Fibroblast of peridontal ligament (primary cell): ENCODE data around the gene DLGAP1.
"Not testable (repeated sequence)": the region's sequence is repeated elsewhere in the genome, so short reads cannot be mapped to it uniquely, and the experiment has no call there.

Source experiments
- DNase-seq: peaks from one replicate; pipeline ENCODE4 v3.0.0-alpha.2; 2010; ENCODE audit errors: extremely low read depth

The DLGAP1 gene

GRCh38 chr18:3498698-3499471 lies 956.2 kb downstream of the DLGAP1 start:
- DNase-seq: peak; percentile 36

DNA sequence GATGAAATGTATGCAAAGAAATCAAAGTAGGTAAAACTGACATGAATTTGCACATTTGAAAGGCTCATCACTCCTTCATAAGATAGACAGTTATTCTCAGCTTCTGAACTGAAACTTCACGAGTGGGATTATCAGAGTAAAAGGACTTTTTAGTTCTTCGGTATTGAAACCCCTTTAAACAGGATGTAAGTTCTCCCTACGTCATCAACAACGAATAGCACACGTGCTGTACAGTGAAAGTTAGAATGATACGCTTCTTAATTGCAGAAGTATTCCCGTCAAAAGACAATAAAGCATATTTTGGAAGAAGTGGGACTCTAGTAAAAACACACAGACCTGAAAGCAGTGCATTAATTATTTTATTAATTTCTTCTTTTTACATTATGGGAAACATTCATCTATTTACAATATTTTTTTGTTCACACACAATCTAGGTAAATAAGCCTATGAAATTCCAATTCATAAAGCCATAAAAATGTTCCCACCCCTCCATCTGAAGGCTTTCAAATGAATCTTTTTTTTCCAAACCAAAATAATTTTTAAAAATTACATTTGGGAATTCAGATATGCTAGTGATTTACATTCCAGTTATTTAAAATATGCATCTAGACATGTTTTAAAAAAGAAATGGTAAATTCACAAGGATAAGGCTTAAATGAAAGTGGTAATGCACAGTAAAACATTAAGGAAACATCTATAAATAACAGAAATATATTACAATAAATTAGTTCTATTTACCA lies 959.2 kb downstream of the DLGAP1 start:
- DNase-seq: peak; percentile 30

DNA sequence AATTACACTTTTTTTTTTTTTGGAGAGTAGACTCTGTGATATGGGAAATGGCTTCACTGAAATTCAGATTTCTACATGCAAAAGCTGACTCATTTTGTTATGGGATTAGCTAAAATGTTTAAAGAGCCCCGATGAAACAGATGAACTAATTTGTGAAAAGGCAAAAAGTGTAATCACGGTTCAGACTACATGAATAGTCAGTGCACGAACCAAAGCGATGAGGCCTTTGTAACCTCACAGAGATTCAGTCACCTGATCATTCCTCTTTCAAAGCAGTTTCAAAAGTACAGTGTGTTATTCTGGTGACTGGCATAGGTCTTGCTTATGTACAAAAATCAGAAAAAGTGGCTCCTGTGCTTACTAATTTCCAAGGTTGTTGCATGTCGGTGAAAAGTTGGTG lies 960.5 kb downstream of the DLGAP1 start:
- no peak for DNase-seq

GRCh38 chr18:3494245-3494526 lies 960.9 kb downstream of the DLGAP1 start:
- no peak for DNase-seq

DNA sequence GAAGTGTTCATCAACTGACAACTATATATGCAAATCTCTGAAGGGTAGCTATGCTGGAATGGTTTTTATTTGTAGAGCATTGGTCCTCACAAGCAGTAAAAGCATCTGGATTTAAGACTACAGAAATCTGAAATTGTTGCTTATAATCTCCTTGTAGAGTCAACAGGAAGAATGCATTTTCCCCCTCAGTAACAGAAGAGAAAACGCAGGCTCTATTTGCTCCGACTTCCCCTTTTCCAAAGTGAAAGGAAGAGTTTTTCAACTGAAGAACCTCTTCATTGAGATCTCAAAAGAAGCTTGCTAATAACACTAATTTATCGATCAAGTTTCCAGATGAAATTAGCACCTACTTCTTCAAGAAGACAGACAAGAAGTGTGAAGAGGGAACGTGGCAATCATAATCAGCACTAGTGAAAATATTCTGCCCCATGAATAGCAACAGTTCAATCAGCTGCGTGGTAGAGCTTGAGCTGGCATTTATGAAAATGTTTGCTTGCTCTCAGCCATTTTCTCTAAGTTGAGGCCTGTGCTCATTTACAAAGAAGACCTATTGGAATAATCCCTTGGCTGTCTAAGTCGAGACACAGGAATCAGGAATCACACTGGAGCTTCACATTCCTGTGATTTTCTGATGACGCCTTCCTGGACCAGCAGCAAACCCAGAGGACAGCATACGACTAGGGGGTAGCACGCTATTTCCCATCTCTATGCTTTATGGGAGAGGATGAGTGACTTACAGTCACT lies 961.4 kb downstream of the DLGAP1 start:
- DNase-seq: peak; percentile 16

DNA sequence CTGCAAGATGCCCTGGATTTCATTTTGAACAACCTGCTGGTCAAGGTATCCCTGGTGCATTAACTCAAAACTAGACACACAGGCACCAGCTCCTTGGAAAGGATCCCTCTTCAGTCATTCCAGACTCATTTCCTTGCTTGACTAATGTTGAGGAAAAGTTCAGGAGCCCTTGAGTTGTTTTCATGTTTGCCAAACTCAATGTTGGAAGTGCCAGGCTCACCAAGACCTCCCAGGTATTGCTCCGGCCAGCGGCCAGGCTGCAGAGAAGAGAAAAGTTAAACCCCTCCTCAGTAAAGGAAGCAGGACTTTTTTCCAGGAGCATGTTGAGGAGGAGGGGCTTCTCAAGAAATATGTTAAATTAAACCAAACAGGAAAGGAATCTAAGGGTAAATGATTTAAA lies 962.4 kb downstream of the DLGAP1 start:
- no peak for DNase-seq

DNA sequence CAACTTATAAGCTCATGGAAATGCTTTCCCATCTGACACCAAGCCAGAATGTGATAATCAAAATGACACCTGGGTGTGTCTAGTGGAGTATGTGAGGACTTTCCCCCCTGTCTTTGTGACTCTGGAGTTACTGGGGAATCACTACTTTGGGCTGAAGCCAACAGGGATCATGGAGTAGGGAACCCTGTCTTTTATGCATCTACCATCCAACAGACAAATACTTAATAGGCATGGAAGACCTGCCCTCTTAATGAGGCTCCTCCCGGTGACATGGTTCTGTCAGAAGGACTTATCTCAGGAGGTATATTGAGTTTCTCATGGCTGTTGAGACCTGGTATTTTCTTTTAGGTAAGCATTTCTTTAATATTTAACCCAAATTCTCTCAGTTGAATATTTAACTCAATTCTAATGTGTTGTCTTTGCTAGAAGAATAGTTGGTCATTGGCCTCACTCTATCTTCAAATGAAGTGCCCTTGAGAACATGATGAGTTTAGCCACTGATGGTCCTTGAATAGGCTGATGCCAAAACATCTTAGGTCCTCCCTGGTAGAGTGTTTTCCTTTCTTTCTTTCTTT lies 963.0 kb downstream of the DLGAP1 start:
- DNase-seq: no peak

DNA sequence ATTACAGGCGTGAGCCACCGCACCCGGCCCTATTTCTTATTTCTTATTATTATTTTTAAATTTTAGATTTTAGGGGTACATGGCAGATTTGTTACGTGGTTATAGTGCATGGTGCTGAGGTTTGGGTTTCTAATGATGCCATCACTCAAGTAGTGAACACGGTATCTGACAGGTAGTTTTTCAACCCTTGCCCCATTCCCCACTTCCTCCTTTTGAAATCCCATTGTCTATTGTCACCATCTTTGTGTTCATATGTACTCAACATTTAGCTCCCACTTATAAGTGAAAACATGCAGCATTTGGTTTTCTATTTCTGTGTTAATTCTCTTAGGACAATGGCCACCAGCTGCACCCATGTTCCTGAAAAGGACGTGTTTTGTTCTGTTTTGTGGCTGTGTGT lies 965.6 kb downstream of the DLGAP1 start:
- no peak for DNase-seq

DNA sequence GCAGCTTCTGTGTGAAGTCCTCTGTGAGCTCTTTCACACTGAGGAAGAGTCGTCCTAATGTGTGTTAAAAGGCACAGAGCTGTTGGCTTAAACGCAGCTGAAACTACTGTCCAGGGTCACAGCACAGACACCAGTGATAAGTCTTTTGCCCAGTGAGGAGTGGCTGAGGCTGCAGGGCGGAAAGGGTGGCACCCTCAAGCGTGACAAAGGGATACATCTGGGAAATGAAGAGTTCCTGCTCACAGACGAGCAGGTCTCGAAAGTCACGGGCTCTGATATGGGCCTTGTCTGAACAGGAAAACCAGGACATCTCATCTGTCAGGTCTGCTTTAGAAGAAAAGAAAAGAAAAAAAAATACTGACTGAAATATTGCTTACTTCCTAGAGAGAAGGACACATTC lies 968.6 kb downstream of the DLGAP1 start:
- DNase-seq: no peak

GRCh38 chr18:3485153-3486149 lies 969.7 kb downstream of the DLGAP1 start:
- no peak for DNase-seq

GRCh38 chr18:3482258-3482657 lies 972.8 kb downstream of the DLGAP1 start:
- DNase-seq: peak; percentile 65

GRCh38 chr18:3481696-3482210 lies 973.4 kb downstream of the DLGAP1 start:
- peak; percentile 52 for DNase-seq

GRCh38 chr18:3480827-3481573 lies 974.1 kb downstream of the DLGAP1 start:
- DNase-seq: no peak

- no peak for DNase-seq
Measured at GRCh38 chr18:3479978-3480509, 975.1 kb downstream of the DLGAP1 start.

GRCh38 chr18:3478262-3478978 lies 976.7 kb downstream of the DLGAP1 start:
- peak; percentile 65 for DNase-seq

GRCh38 chr18:3472681-3473544 lies 982.2 kb downstream of the DLGAP1 start:
- DNase-seq: no peak

- DNase-seq: not testable (repeated sequence)
Measured at GRCh38 chr18:3472121-3472520, 983.0 kb downstream of the DLGAP1 start.

- no peak for DNase-seq
Measured at GRCh38 chr18:3471141-3471648, 983.9 kb downstream of the DLGAP1 start.
